ENCODE results near the gene IL4I1.

- TF ChIP-seq POLR2A (IDR thresholded peaks at IDR 0.05; ENCODE audit: borderline replicate concordance, extremely low read depth, insufficient read depth, insufficient read length) = no peak
- TF ChIP-seq ZNF274 (IDR thresholded peaks at IDR 0.05; ENCODE audit: low read depth, low read length) = no peak
- TF ChIP-seq EZH2 (IDR thresholded peaks at IDR 0.05) = no peak
- no peak for TF ChIP-seq CTCF (IDR thresholded peaks at IDR 0.05 in 2 of 3, conservative IDR thresholded peaks at IDR 0.05 in 1 of 3; ENCODE audit: borderline replicate concordance in 1 of 3, insufficient read depth in 1 of 3, low read depth in 2 of 3, low read length in 2 of 3)
- no peak for TF ChIP-seq ATF3 (IDR thresholded peaks at IDR 0.05)
- TF ChIP-seq MAX (IDR thresholded peaks at IDR 0.05) = peak; percentile 90
- TF ChIP-seq POLR2AphosphoS5 (IDR thresholded peaks at IDR 0.05; ENCODE audit: low read depth, low read length) = peak; percentile 57
- no peak for TF ChIP-seq EGR1 (IDR thresholded peaks at IDR 0.05; ENCODE audit: low read depth)
- no peak for TF ChIP-seq JUND (IDR thresholded peaks at IDR 0.05)
- no peak for TF ChIP-seq YY1 (IDR thresholded peaks at IDR 0.05; ENCODE audit: extremely low read depth, insufficient replicate concordance, low read depth, low read length)
- TF ChIP-seq EZH2phosphoT487 (IDR thresholded peaks at IDR 0.05; ENCODE audit: borderline replicate concordance) = no peak
Observed at GRCh38 chr19:49866933-49867782, 29.5 kb downstream of the IL4I1 start, which contains the start of gene PNKP.
